Osteoblast (primary cell): ENCODE measurements around the gene PSD2. TPM values are rescaled to one million over a fixed set of nuclear protein-coding genes. Genes with fewer than 3 reads are reported as not detected.

Experiments used
- DNase-seq: peaks from one replicate; pipeline ENCODE4 v3.0.0; 2011; ENCODE audit warnings: low spot score, mixed read lengths; ENCODE audit not compliant: insufficient read length; ENCODE audit errors: missing footprints
- H2AFZ ChIP-seq: 2 replicates; pipeline ENCODE4 v1.6.0; 2011; ENCODE audit warnings: mild to moderate bottlenecking, low read length
- H3K27ac ChIP-seq: 2 replicates; pipeline ENCODE4 v1.5.1; 2011; ENCODE audit warnings: mild to moderate bottlenecking, low read depth, low read length, moderate library complexity
- H3K27me3 ChIP-seq: 2 replicates; pipeline ENCODE4 v1.6.0; 2012; ENCODE audit warnings: mild to moderate bottlenecking, control low read depth, inconsistent platforms, low read length, moderate library complexity; ENCODE audit not compliant: insufficient read depth
- H3K36me3 ChIP-seq: 2 replicates; pipeline ENCODE4 v1.5.1; 2011; ENCODE audit warnings: mild to moderate bottlenecking, low read length, control low read depth, moderate library complexity; ENCODE audit not compliant: insufficient read depth
- H3K4me1 ChIP-seq: 2 replicates; pipeline ENCODE4 v1.5.1; 2011; ENCODE audit warnings: mild to moderate bottlenecking, low read length, control low read depth, moderate library complexity; ENCODE audit not compliant: insufficient read depth
- H3K4me2 ChIP-seq: 2 replicates; pipeline ENCODE4 v1.6.0; 2011; ENCODE audit warnings: mild to moderate bottlenecking, low read length; ENCODE audit not compliant: insufficient read depth
- H3K4me3 ChIP-seq: fragments of 200-600 bp; sonication (generic); 3 replicates; pipeline ENCODE4 v1.5.1; 2012; ENCODE audit warnings: mild to moderate bottlenecking, low read length, inconsistent platforms; ENCODE audit not compliant: insufficient read depth
- H3K79me2 ChIP-seq: 2 replicates; pipeline ENCODE4 v1.6.0; 2012; ENCODE audit warnings: mild to moderate bottlenecking, low read length, control low read depth, inconsistent platforms; ENCODE audit not compliant: insufficient read depth
- H3K9me3 ChIP-seq: 2 replicates; pipeline ENCODE4 v1.5.1; 2011; ENCODE audit warnings: low read depth, low read length, control low read depth
- H4K20me1 ChIP-seq: 2 replicates; pipeline ENCODE4 v1.6.0; 2012; ENCODE audit warnings: mild to moderate bottlenecking, low read length, control low read depth; ENCODE audit not compliant: insufficient read depth
- CTCF ChIP-seq: IDR thresholded peaks from 2 replicates; pipeline ENCODE4 v1.5.1; 2011; ENCODE audit warnings: mild to moderate bottlenecking, low read depth, low read length, moderate library complexity; ENCODE audit errors: extremely low read depth
- total RNA-seq: library from RNA; depleted of rRNA; stranded (reverse); fragments of >200 nt; gene quantifications from 2 replicates; pipeline ENCODE4 v1.2.3, GENCODE V29; 2012

PSD2 gene
- total RNA-seq, 1 donor: 0.36 TPM

GRCh38 chr5:139885857-139886208, 90.2 kb downstream of the PSD2 start:
- Histone ChIP-seq H3K4me2 (no peak overlapping the region), H3K4me1 (no peaks in the 10 kb centered on the region), H4K20me1 (no peaks in the 10 kb centered on the region), H3K9me3 (no peaks in the 10 kb centered on the region), H3K27ac (no peak overlapping the region), H3K27me3 (peaks cover 37% of the 10 kb centered on the region), H2AFZ (no peak overlapping the region), H3K36me3 (no peaks in the 10 kb centered on the region), H3K79me2 (no peaks in the 10 kb centered on the region), H3K4me3 (no peak overlapping the region)
- no peak for DNase-seq
- no peak for TF ChIP-seq CTCF

DNA sequence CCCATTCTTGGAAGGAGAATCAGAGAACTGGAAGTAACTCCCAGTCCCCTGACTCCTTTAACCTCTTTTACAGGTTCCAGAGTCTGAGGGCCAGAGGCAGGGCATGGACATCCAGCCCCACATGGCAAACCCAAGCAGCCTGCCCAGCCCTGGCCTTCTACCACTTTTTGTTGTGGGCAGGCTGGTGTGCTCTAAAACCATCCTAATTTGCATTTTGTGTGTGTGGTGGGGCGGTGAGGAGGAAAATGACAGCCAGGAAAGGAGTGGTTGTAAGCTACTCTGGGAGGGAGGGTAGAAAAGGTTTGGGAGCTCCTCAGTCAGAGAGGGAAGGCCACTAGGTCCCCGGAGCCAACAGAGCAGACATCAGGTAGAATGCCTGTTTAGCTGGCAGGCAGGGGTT, 90.6 kb downstream of the PSD2 start:
- no peak overlapping the region for H3K4me2 ChIP-seq
- no peak overlapping the region for H3K27ac ChIP-seq
- H3K79me2 ChIP-seq: no peaks in the 10 kb centered on the region
- no peak for DNase-seq
- H4K20me1 ChIP-seq: no peaks in the 10 kb centered on the region
- H3K27me3 ChIP-seq: peaks cover 40% of the 10 kb centered on the region
- H3K4me3 ChIP-seq: no peak overlapping the region
- H3K4me1 ChIP-seq: no peaks in the 10 kb centered on the region
- H3K9me3 ChIP-seq: no peaks in the 10 kb centered on the region
- no peaks in the 10 kb centered on the region for H3K36me3 ChIP-seq
- TF ChIP-seq CTCF: no peak
- H2AFZ ChIP-seq: no peak overlapping the region

GRCh38 chr5:139888370-139888769, 92.8 kb downstream of the PSD2 start:
- Histone ChIP-seq H2AFZ (no peak overlapping the region), H3K27me3 (peaks cover 54% of the 10 kb centered on the region), H3K4me1 (no peaks in the 10 kb centered on the region), H3K27ac (no peak overlapping the region), H3K36me3 (no peaks in the 10 kb centered on the region), H3K79me2 (no peaks in the 10 kb centered on the region), H3K9me3 (no peaks in the 10 kb centered on the region), H4K20me1 (no peaks in the 10 kb centered on the region), H3K4me2 (no peak overlapping the region), H3K4me3 (no peak overlapping the region)
- no peak for DNase-seq
- no peak for TF ChIP-seq CTCF

GRCh38 chr5:139889410-139889809, 93.8 kb downstream of the PSD2 start:
- H3K79me2 ChIP-seq: no peaks in the 10 kb centered on the region
- no peak overlapping the region for H3K4me2 ChIP-seq
- H2AFZ ChIP-seq: no peak overlapping the region
- no peaks in the 10 kb centered on the region for H3K4me1 ChIP-seq
- no peak overlapping the region for H3K4me3 ChIP-seq
- peaks cover 50% of the 10 kb centered on the region for H3K27me3 ChIP-seq
- no peaks in the 10 kb centered on the region for H3K36me3 ChIP-seq
- no peaks in the 10 kb centered on the region for H3K9me3 ChIP-seq
- no peaks in the 10 kb centered on the region for H4K20me1 ChIP-seq
- H3K27ac ChIP-seq: no peak overlapping the region
- TF ChIP-seq CTCF: no peak
- DNase-seq: no peak
